NT2/D1 (cell line): ENCODE results near the gene PPP2R3A.

Source experiments
- YY1 ChIP-seq: IDR thresholded peaks from 2 replicates; pipeline ENCODE4 v1.6.1; 2011; ENCODE audit not compliant: insufficient read length, insufficient read depth
- ZNF274 ChIP-seq: IDR thresholded peaks from 2 replicates; pipeline ENCODE4 v1.6.1; 2011; ENCODE audit warnings: mild to moderate bottlenecking, low read depth, low read length

GRCh38 chr3:136195258-136196063, 229.9 kb downstream of the PPP2R3A start:
- no peak for TF ChIP-seq YY1
- no peak for TF ChIP-seq ZNF274
